Lower leg skin (tissue), 3 donors: ENCODE results near the gene FAM120C.

ENCODE experiments used
- POLR2A ChIP-seq, 2 donors: fragments of 450-650 bp; IDR thresholded peaks; one replicate each; pipeline ENCODE4 v1.6.1; 2016 to 2017; ENCODE audit warnings: antibody characterized with exemption in 2 of 2, mild to moderate bottlenecking in 1 of 2, moderate library complexity in 1 of 2
- TF ChIP-seq, protein P1 (sequence below), 3 donors: fragments of 450-650 bp; IDR thresholded peaks; one replicate each; pipeline ENCODE4 v1.5.1; 2016; ENCODE audit warnings: antibody characterized with exemption in 3 of 3, mild to moderate bottlenecking in 3 of 3, moderate library complexity in 2 of 3

DNA sequence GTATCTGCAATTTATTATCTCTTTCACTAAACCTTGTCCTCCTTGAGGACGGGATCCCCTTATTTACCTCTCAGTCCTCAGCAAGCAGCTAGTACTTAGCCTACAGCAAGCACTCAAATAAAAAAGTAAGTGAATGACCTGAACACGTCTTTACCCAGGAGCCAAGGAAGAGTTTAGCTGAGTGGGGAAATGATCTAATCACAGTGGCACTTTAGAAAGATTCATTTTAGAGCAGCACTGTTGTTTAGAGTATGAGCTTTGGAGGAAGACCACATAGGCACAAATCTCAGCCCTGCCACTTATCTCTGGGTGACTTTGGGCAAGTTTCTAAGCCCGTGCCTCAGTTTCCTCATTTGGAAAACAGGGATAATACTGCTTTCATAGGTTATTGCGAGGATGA lies 2.7 kb downstream of the FAM120C start:
- TF ChIP-seq, protein P1, sequence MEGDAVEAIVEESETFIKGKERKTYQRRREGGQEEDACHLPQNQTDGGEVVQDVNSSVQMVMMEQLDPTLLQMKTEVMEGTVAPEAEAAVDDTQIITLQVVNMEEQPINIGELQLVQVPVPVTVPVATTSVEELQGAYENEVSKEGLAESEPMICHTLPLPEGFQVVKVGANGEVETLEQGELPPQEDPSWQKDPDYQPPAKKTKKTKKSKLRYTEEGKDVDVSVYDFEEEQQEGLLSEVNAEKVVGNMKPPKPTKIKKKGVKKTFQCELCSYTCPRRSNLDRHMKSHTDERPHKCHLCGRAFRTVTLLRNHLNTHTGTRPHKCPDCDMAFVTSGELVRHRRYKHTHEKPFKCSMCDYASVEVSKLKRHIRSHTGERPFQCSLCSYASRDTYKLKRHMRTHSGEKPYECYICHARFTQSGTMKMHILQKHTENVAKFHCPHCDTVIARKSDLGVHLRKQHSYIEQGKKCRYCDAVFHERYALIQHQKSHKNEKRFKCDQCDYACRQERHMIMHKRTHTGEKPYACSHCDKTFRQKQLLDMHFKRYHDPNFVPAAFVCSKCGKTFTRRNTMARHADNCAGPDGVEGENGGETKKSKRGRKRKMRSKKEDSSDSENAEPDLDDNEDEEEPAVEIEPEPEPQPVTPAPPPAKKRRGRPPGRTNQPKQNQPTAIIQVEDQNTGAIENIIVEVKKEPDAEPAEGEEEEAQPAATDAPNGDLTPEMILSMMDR (IDR thresholded peaks at IDR 0.05) = no peak
- TF ChIP-seq POLR2A (IDR thresholded peaks at IDR 0.05) = no peak
